ENCODE results near the gene ZFP42.

The ZFP42 gene

DNA sequence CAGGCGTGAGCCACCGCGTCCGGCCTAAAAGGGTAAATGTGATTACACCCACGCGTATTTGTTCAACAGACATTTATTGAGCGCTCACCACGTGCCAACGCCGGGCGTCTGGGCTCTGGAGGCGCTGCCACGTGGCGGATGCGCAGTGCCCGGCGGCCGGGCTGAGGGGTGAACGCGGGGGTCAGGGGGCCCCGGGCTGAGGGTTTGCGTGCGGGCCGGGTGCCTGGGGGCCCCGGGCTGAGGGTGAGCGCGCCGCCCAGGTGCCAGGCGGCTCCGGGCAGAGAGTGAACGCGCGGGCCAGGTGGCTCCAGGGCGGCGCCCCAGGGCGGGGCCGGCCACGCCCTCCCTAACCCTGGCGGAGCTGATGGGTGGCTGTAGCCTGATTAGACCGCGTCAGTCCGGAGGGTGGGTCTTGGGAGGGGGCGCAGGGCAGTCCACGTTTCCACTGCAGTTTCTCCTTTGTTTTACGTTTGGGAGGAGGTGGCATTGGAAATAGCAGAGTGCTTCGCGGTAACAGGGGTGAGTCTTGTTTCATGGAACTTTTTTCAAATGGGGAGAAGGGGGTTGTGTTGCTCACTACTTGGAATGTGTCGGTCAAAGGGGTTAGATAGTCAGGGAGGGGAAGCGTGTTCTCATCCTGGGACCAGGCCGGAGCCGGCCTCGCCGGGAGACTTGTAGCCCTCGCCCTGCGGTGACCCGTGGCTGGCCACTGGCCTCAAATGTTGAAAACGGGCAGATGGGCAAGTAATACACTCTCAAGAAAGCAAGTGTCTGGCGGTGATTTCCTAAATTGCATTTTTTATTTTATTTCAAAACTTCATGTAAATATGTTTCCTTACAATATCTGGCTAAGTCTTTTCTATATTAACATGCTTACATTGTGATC is at the start of gene ZFP42:
Gene ZFP42 (plus strand): TSS at position 450 of the 886 bp plus-strand sequence. CDS start 7,037 bp downstream, outside the sequence.
- TF ChIP-seq POLR2AphosphoS5 (IDR thresholded peaks at IDR 0.05; ENCODE audit: borderline replicate concordance, low read depth, low read length): no peak
- Histone ChIP-seq H3K36me3 (ENCODE audit: insufficient read depth, low read length) (no peaks in the 10 kb centered on the region), H3K9me3 (ENCODE audit: low read depth, low read length) (no peaks in the 10 kb centered on the region), H3K9ac (ENCODE audit: insufficient read length) (no peak within 1 kb of the TSS), H3K4me3 (no peak within 1 kb of the TSS), H3K27ac (no peak within 1 kb of the TSS)
- no peak for DNase-seq (ENCODE audit: low read depth, low spot score)

DNA sequence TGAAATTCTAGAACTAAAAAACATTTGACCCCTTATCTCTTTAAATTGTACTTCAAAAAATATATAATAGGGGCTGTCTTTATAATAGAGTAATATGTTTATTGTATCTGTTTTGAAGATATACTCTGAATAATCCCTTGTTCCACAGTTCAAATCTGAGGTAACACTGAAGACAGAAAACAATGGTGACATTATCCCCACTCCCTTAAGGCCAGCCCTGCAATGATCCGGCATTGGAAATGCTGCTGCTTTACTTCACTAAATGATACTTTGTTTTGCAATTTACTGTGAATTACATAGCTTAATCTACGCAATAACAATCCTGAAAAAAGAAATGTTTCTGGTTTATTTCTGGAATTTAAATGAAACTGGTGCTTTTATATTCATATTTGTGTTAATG is 34.4 kb upstream of the ZFP42 start:
- no peak for DNase-seq (ENCODE audit: low read depth, low spot score)

DNA sequence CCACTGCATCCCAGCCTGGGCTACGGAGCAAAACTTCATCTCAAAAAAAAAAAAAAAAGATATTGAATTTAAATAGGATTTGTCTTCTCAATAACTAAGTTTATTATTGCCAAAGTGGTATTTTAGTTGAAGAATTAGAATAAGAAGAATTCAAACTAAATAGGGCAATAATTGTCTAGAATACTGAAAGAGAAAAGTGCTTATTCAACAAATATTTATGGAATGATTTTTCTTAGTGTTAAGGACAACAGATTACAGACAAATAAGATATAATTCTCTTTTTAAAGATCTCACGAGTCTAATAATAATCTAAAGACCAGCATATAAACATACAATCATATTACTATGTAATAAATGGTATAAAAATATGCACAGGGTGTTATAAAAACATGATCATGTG is 33.6 kb upstream of the ZFP42 start:
- no peak for DNase-seq (ENCODE audit: low read depth, low spot score)
- TF ChIP-seq FOXP2 (optimal IDR thresholded peaks at IDR 0.05; ENCODE audit: control extremely low read depth, extremely low read length, insufficient read depth) (no peak), POLR2AphosphoS5 (IDR thresholded peaks at IDR 0.05; ENCODE audit: borderline replicate concordance, low read depth, low read length) (no peak), EZH2 (IDR thresholded peaks at IDR 0.05) (no peak)
- Histone ChIP-seq H3K4me3 (no peak overlapping the region), H3K36me3 (ENCODE audit: insufficient read depth, low read length) (no peaks in the 10 kb centered on the region), H3K9ac (ENCODE audit: insufficient read length) (no peak overlapping the region), H3K27ac (no peak overlapping the region), H3K9me3 (ENCODE audit: low read depth, low read length) (no peaks in the 10 kb centered on the region)

More for the DNA sequence above, 34.4 kb upstream of the ZFP42 start:
- no peak overlapping the region for H3K9ac ChIP-seq (ENCODE audit: insufficient read length)
- no peak overlapping the region for H3K4me3 ChIP-seq
- TF ChIP-seq FOXP2 (optimal IDR thresholded peaks at IDR 0.05; ENCODE audit: control extremely low read depth, extremely low read length, insufficient read depth): no peak
- no peak for TF ChIP-seq POLR2AphosphoS5 (IDR thresholded peaks at IDR 0.05; ENCODE audit: borderline replicate concordance, low read depth, low read length)
- no peak for TF ChIP-seq EZH2 (IDR thresholded peaks at IDR 0.05)
- no peaks in the 10 kb centered on the region for H3K36me3 ChIP-seq (ENCODE audit: insufficient read depth, low read length)
- H3K27ac ChIP-seq: no peak overlapping the region
- H3K9me3 ChIP-seq (ENCODE audit: low read depth, low read length): no peaks in the 10 kb centered on the region

DNA sequence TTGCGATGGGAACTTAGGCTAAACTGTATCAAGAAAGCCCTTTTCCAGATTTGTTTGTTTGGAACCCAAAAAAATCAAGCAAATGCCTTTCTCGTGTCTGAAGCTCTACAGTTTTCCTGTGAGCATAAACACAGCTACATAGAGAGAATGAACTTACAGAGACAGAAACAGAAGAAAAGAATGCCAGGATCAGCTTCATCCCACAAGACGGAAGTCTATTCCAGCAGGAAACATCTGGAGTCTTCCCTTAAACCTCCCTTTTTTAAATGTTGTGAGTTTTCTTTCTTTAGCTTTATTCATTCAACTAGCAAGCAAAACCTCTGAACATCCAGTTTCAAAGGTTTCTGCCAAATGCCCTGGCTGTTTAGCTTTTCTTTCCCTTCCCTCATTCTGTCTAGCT is 32.6 kb upstream of the ZFP42 start:
- H3K27ac ChIP-seq: no peak overlapping the region
- DNase-seq (ENCODE audit: low read depth, low spot score): no peak
- no peak overlapping the region for H3K4me3 ChIP-seq
- H3K36me3 ChIP-seq (ENCODE audit: insufficient read depth, low read length): no peaks in the 10 kb centered on the region
- TF ChIP-seq POLR2AphosphoS5 (IDR thresholded peaks at IDR 0.05; ENCODE audit: borderline replicate concordance, low read depth, low read length): no peak
- no peaks in the 10 kb centered on the region for H3K9me3 ChIP-seq (ENCODE audit: low read depth, low read length)
- H3K9ac ChIP-seq (ENCODE audit: insufficient read length): no peak overlapping the region

DNA sequence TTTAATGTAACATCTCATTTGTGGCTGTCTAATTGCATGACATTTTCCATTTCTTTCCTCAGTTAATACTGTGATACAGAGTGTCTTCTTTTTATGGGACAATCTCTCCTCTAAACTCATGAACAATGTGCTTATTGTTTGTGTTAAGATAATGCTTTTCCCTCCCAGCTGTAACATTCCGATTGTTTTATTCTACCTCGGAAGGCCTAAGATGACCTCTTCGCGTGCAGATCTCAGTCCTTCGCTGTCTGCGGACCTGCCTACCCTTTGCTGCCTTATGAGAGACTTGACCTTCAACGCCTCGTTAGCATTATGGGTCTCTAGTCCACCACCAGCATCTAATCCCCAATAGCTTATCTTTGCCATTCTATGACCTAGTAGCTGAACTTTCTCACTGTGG is 29.8 kb upstream of the ZFP42 start:
- no peak for TF ChIP-seq POLR2AphosphoS5 (IDR thresholded peaks at IDR 0.05; ENCODE audit: borderline replicate concordance, low read depth, low read length)
- TF ChIP-seq FOXP2 (optimal IDR thresholded peaks at IDR 0.05; ENCODE audit: control extremely low read depth, extremely low read length, insufficient read depth): no peak
- no peak for TF ChIP-seq EZH2 (IDR thresholded peaks at IDR 0.05)
- DNase-seq (ENCODE audit: low read depth, low spot score): no peak
- Histone ChIP-seq H3K9me3 (ENCODE audit: low read depth, low read length) (no peaks in the 10 kb centered on the region), H3K4me3 (no peak overlapping the region), H3K36me3 (ENCODE audit: insufficient read depth, low read length) (no peaks in the 10 kb centered on the region), H3K27ac (no peak overlapping the region), H3K9ac (ENCODE audit: insufficient read length) (no peak overlapping the region)

DNA sequence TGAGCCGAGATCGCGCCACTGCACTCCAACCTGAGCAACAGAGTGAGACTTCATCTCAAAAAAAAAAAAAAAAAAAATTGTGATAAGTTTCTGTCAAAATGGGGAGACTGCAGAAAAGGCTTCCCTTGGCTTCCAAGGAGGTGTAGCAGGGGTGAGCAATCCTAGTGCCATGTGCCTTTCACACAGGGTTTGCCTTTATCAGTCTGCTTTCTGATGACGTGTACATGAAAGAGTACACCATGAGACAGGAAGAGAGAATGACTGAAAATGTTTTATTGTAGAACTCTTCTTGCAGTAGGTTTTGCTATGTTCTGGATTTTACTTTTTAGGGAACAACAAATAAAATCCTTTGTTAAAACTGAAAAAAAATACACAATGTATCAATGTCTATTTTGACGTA is 23.4 kb upstream of the ZFP42 start:
- Histone ChIP-seq H3K4me3 (no peak overlapping the region), H3K27ac (no peak overlapping the region), H3K9ac (ENCODE audit: insufficient read length) (no peak overlapping the region), H3K9me3 (ENCODE audit: low read depth, low read length) (no peaks in the 10 kb centered on the region), H3K36me3 (ENCODE audit: insufficient read depth, low read length) (no peaks in the 10 kb centered on the region)
- no peak for DNase-seq (ENCODE audit: low read depth, low spot score)
- TF ChIP-seq FOXP2 (optimal IDR thresholded peaks at IDR 0.05; ENCODE audit: control extremely low read depth, extremely low read length, insufficient read depth) (no peak), EZH2 (IDR thresholded peaks at IDR 0.05) (no peak), POLR2AphosphoS5 (IDR thresholded peaks at IDR 0.05; ENCODE audit: borderline replicate concordance, low read depth, low read length) (no peak)

DNA sequence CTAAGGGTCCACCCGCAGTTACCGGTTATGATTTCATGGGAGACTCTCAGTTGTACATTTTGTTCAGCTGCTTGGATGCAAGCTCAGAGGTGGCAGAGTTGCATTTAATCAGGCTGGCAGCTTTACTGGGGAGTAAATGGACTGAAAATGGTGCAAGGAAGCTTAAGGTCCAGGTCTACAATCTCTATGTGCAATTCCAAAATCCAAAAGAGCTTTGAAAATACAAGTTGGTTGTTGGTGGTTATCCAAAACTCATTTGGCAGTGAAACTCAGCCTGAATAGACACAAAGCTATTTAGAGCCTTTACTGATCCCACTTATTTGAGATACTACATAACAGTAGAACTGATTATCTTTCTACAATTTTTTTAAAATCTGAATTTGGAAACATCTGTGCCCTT is 11.8 kb upstream of the ZFP42 start:
- Histone ChIP-seq H3K9me3 (ENCODE audit: low read depth, low read length) (no peaks in the 10 kb centered on the region), H3K27ac (no peak overlapping the region), H3K36me3 (ENCODE audit: insufficient read depth, low read length) (no peaks in the 10 kb centered on the region), H3K4me3 (no peak overlapping the region), H3K9ac (ENCODE audit: insufficient read length) (no peak overlapping the region)
- DNase-seq (ENCODE audit: low read depth, low spot score): no peak
- TF ChIP-seq FOXP2 (optimal IDR thresholded peaks at IDR 0.05; ENCODE audit: control extremely low read depth, extremely low read length, insufficient read depth) (no peak), POLR2AphosphoS5 (IDR thresholded peaks at IDR 0.05; ENCODE audit: borderline replicate concordance, low read depth, low read length) (no peak), EZH2 (IDR thresholded peaks at IDR 0.05) (no peak)

DNA sequence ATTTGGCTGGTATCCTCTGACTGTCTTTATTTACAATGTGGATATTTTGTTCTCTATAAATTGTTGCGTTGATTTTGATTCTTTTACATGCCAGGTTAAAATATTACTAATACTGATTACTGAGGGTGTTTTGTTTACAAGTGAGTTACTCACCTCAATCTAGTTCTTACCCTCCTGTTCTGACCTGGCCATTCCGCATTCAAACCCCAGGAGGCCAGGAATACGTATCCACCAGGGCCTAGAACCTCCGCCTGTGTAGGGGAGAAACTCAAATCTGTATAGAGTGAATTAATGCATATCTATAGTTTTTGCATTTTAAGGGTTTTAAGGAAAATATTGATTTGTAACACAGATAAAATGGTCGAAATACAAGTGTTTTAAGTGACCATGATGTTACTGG is 2.6 kb upstream of the ZFP42 start:
- H3K27ac ChIP-seq: no peak overlapping the region
- H3K4me3 ChIP-seq: no peak overlapping the region
- TF ChIP-seq EZH2 (IDR thresholded peaks at IDR 0.05) (no peak), POLR2AphosphoS5 (IDR thresholded peaks at IDR 0.05; ENCODE audit: borderline replicate concordance, low read depth, low read length) (no peak), FOXP2 (optimal IDR thresholded peaks at IDR 0.05; ENCODE audit: control extremely low read depth, extremely low read length, insufficient read depth) (no peak)

DNA sequence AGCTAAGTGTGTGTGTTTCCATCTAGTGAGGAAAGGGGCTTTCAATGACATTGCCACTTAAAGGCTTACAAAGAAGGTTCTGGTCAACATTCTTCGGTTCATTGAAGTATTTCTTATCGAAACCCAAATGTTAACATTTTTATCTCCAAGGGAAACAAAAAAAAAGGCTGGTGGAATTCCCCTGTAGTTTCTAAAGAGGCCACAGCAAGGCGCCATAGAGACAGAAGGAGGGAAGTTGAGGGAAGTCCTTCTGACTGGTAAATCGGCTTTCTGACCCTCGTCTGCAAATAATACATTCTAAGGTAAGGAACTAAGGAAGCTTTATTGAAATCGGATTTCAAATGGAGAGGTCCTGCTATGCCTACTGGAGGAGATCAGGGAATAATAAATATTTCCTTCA is 1.7 kb upstream of the ZFP42 start:
- Histone ChIP-seq H3K36me3 (ENCODE audit: insufficient read depth, low read length) (no peaks in the 10 kb centered on the region), H3K9me3 (ENCODE audit: low read depth, low read length) (no peaks in the 10 kb centered on the region), H3K4me3 (no peak overlapping the region), H3K27ac (no peak overlapping the region), H3K9ac (ENCODE audit: insufficient read length) (no peak overlapping the region)
- TF ChIP-seq FOXP2 (optimal IDR thresholded peaks at IDR 0.05; ENCODE audit: control extremely low read depth, extremely low read length, insufficient read depth) (no peak), POLR2AphosphoS5 (IDR thresholded peaks at IDR 0.05; ENCODE audit: borderline replicate concordance, low read depth, low read length) (no peak), EZH2 (IDR thresholded peaks at IDR 0.05) (no peak)
- no peak for DNase-seq (ENCODE audit: low read depth, low spot score)

More for the DNA sequence above, 2.6 kb upstream of the ZFP42 start:
- Histone ChIP-seq H3K9me3 (ENCODE audit: low read depth, low read length) (no peaks in the 10 kb centered on the region), H3K36me3 (ENCODE audit: insufficient read depth, low read length) (no peaks in the 10 kb centered on the region), H3K9ac (ENCODE audit: insufficient read length) (no peak overlapping the region)
- no peak for DNase-seq (ENCODE audit: low read depth, low spot score)

All from SK-N-MC (cell line).